ENCODE measurements around the gene MXI1. TPM values are rescaled to one million over a fixed set of nuclear protein-coding genes. Genes with fewer than 3 reads are reported as not detected.
A peak's percentile ranks its signal among the peaks of the same experiment; 100 is the strongest.

Gene MXI1
- total and polyA plus RNA-seq, 4 donors = 11.2 to 55.8 (median 18.7) TPM

DNA sequence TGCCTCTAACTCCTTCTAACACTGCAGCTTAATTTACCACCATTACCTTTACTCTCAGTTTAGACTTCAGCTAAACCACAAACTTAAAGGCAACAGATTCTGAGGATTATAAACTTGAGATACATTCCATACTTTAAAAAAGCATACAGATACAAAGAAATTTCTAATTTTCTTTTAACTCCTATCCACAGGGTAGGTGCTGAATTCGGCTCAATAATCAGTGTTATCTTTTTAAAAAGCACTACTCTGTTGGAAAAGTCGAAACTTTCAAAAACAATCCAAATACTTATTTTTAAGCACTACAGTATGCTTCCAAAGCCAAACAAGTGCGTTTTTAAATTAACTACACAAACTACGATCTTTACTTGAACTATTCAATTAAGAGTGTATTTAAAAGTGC is 96.3 kb downstream of the MXI1 start:
- Histone ChIP-seq H3K9ac (ENCODE audit: insufficient read depth in 1 of 2, low read length in 2 of 2) (peak overlapping the region; percentile 88 to 95), H3K4me3 (no peak overlapping the region), H3K4me1 (ENCODE audit: control insufficient read depth in 5 of 5, insufficient read depth in 5 of 5, low read length in 5 of 5) (peaks cover 0 to 15% (median 6%) of the 10 kb centered on the region in 5 donors), H3K27ac (ENCODE audit: low read depth in 1 of 2, low read length in 1 of 2) (no peak overlapping the region), H3K36me3 (ENCODE audit: control insufficient read depth in 4 of 4, insufficient read depth in 4 of 4, low read length in 4 of 4) (peaks cover 2 to 27% (median 15%) of the 10 kb centered on the region in 4 donors), H3K9me3 (ENCODE audit: control insufficient read depth in 4 of 4, insufficient read depth in 3 of 4, low read length in 3 of 4) (no peaks in the 10 kb centered on the region), H3K27me3 (ENCODE audit: control insufficient read depth in 3 of 3, insufficient read depth in 3 of 3, low read length in 2 of 3) (no peaks in the 10 kb centered on the region)
- 7 to 14% methylated on average over 4 of the region's 4 CpGs for WGBS, 2 donors
- ATAC-seq (ENCODE audit: insufficient read depth, low FRiP score) (no peak), DNase-seq (no peak)
- TF ChIP-seq, protein P1, sequence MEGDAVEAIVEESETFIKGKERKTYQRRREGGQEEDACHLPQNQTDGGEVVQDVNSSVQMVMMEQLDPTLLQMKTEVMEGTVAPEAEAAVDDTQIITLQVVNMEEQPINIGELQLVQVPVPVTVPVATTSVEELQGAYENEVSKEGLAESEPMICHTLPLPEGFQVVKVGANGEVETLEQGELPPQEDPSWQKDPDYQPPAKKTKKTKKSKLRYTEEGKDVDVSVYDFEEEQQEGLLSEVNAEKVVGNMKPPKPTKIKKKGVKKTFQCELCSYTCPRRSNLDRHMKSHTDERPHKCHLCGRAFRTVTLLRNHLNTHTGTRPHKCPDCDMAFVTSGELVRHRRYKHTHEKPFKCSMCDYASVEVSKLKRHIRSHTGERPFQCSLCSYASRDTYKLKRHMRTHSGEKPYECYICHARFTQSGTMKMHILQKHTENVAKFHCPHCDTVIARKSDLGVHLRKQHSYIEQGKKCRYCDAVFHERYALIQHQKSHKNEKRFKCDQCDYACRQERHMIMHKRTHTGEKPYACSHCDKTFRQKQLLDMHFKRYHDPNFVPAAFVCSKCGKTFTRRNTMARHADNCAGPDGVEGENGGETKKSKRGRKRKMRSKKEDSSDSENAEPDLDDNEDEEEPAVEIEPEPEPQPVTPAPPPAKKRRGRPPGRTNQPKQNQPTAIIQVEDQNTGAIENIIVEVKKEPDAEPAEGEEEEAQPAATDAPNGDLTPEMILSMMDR (IDR thresholded peaks at IDR 0.05; ENCODE audit: control extremely low read depth, extremely low read depth) = no peak

GRCh38 chr10:110304394-110304779 is 97.0 kb downstream of the MXI1 start:
- H3K4me1 ChIP-seq (ENCODE audit: control insufficient read depth in 5 of 5, insufficient read depth in 5 of 5, low read length in 5 of 5) = peaks cover 0 to 15% (median 6%) of the 10 kb centered on the region in 5 donors
- peak overlapping the region; percentile 88 to 90 for H3K27ac ChIP-seq (ENCODE audit: low read depth in 1 of 2, low read length in 1 of 2)
- DNase-seq = no peak
- H3K9me3 ChIP-seq (ENCODE audit: control insufficient read depth in 4 of 4, insufficient read depth in 3 of 4, low read length in 3 of 4) = no peaks in the 10 kb centered on the region
- WGBS, 2 donors = 0 to 1% methylated on average over 33 to 42 of the region's 42 CpGs
- ATAC-seq (ENCODE audit: insufficient read depth, low FRiP score) = peak; percentile 63
- H3K27me3 ChIP-seq (ENCODE audit: control insufficient read depth in 3 of 3, insufficient read depth in 3 of 3, low read length in 2 of 3) = no peaks in the 10 kb centered on the region
- peak overlapping the region; percentile 96 for H3K4me3 ChIP-seq
- peaks cover 2 to 21% (median 11%) of the 10 kb centered on the region in 4 donors for H3K36me3 ChIP-seq (ENCODE audit: control insufficient read depth in 4 of 4, insufficient read depth in 4 of 4, low read length in 4 of 4)
- TF ChIP-seq, protein P1 (IDR thresholded peaks at IDR 0.05; ENCODE audit: control extremely low read depth, extremely low read depth) = no peak
- peak overlapping the region; percentile 88 to 95 for H3K9ac ChIP-seq (ENCODE audit: insufficient read depth in 1 of 2, low read length in 2 of 2)

- H3K9ac ChIP-seq (ENCODE audit: insufficient read depth in 1 of 2, low read length in 2 of 2) = peak within 1 kb of the TSS; percentile 88 to 95
- peak within 1 kb of the TSS; percentile 96 for H3K4me3 ChIP-seq
- TF ChIP-seq, protein P1 (IDR thresholded peaks at IDR 0.05; ENCODE audit: control extremely low read depth, extremely low read depth) = no peak
- ATAC-seq (ENCODE audit: insufficient read depth, low FRiP score) (peak; percentile 98), DNase-seq (peak; percentile 99)
- no peaks in the 10 kb centered on the region for H3K9me3 ChIP-seq (ENCODE audit: control insufficient read depth in 4 of 4, insufficient read depth in 3 of 4, low read length in 3 of 4)
- H3K4me1 ChIP-seq (ENCODE audit: control insufficient read depth in 5 of 5, insufficient read depth in 5 of 5, low read length in 5 of 5) = peaks cover 0 to 15% (median 6%) of the 10 kb centered on the region in 5 donors
- peak within 1 kb of the TSS; percentile 88 to 90 for H3K27ac ChIP-seq (ENCODE audit: low read depth in 1 of 2, low read length in 1 of 2)
- H3K36me3 ChIP-seq (ENCODE audit: control insufficient read depth in 4 of 4, insufficient read depth in 4 of 4, low read length in 4 of 4) = peaks cover 2 to 19% (median 10%) of the 10 kb centered on the region in 4 donors
- no peaks in the 10 kb centered on the region for H3K27me3 ChIP-seq (ENCODE audit: control insufficient read depth in 3 of 3, insufficient read depth in 3 of 3, low read length in 2 of 3)
- 0 to 1% methylated on average over 42 of the region's 42 CpGs for WGBS, 2 donors
Measured at GRCh38 chr10:110304780-110305421, 97.5 kb downstream of the MXI1 start, which contains the start of gene SMNDC1. Gene SMNDC1 (minus strand): TSS chr10:110304920. CDS start chr10:110303587, 1,333 bp downstream.

All from lung (tissue), 12 donors.